Suppressor macrophage treated with lipopolysaccharide for 1 hour (primary cell): Measurements from ENCODE around the gene EFNA5.
"Not testable (repeated sequence)": the region's sequence is repeated elsewhere in the genome, so short reads cannot be mapped to it uniquely, and the experiment has no call there.

ENCODE experiments used
- DNase-seq, 3 donors: peaks; one replicate each; pipeline ENCODE4 v3.0.0-alpha.2; 2020 to 2022

The EFNA5 gene

DNA sequence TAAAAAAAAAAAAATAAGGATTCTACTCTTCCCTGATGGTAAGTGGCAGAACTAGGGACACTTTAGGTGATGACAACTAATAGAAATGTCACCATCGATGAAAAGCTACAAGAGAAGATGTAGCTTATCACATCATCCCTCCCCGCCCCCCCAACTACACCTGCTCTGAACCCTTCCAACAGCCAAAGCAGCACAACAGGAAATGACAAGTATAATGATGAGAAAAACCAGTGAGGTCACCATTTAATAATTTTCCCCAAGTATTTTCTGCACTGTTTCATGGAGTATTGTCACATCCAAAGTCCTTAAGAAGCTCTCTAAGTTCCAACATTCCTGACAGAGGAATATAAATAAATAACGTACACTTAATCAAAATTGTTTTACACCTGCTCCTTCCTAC lies 221.4 kb downstream of the EFNA5 start:
- no peak for DNase-seq

- no peak for DNase-seq
These were observed 223.2 kb downstream of the EFNA5 start for GRCh38 chr5:107447587-107447986.

- DNase-seq, result no peak
These were observed 223.8 kb downstream of the EFNA5 start for GRCh38 chr5:107446972-107447371.

DNA sequence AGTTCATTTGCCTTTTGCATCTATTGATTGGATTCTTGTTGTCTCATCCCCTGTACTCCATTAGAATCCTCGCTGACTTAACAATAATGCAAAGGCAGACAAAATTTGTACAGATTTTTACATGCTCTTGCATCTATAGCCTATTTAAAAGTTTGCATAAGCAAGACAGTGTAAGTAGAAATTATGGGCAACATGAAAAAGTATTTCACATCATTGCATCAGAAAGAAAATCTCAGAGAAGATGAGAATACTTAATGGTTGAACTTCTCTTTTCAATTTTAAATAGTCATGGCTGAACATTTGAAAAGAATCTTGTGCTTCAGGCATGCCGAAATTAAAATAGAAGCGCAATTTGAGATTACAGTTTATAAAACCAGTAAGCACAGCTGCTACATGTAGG lies 226.4 kb downstream of the EFNA5 start:
- DNase-seq, result no peak

- no peak for DNase-seq
These were observed 226.8 kb downstream of the EFNA5 start for GRCh38 chr5:107443897-107444296.

DNA sequence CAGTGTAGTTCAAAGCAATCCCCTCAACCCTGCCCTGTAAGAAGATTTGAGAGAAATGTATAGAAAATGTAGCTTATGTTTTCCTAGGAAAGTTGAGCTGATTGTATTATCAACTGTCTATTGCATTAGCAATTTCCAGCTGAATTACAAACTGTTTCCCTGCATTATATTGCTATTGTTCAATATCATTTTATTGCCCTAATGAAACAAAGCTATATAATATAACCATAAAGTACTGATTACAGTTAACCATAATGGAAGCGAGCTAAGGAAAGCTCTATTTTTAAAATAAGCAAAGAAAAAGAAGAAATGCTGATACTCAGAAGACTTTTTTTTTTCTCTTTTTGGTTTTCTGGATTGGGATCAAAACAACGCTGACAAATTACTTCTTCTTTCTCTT lies 228.3 kb downstream of the EFNA5 start:
- DNase-seq, result no peak

DNA sequence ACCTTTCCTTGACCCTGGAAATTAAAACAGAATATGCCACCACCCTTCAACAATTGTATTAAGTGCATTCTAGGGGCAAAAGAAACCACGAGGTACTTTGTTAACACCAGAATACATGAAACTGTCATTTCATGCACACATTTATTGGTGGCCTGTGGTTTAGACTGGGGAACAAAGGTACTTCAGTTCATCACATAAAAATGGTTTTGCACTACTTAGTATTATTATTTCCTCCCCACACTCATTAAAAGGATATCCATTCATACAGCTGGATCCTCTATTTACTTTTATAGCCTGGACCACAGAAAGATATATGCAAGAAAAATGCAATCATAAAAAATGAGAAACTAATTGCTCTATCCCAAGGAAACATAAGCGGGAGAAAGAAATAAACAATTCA lies 230.9 kb downstream of the EFNA5 start:
- DNase-seq, result no peak

GRCh38 chr5:107437986-107438510 lies 232.7 kb downstream of the EFNA5 start:
- no peak for DNase-seq

DNA sequence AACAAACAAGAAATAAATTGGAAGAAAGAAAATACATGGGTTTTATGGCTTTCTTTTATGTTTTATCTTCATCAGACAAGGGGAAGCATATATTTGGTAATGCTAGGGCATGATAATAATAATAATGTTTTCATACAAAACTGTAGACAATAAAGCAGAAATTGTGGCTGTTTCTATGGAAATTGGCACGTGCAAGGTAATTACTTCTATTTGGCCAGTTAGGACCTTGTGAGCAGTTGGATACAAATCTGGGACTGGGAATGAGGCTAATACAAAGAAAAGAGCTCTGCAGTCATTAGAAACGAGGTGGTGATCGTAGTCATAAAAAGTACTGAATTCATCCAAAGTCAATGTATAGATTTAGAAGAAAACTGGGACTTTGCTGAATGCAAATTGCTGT lies 233.6 kb downstream of the EFNA5 start:
- DNase-seq, result no peak

DNA sequence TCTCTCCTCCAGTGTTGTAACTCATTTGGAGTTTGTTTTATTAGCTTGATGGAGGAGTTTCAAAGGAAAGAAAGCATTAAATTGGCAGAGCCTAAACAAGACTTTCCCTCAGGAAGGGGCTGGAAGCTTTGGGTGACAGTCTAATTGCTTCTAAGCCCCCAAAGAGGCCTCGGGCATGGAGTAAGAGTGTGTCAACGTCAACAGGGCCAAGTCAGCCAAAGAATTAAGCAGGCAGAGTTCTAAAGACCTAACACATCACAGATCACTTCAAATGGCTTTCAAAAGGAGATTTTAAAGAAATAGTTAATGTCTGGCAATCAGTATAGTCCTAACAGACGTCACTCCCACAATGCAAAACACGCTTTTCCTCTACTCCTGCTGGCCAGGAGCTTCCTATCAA lies 234.5 kb downstream of the EFNA5 start:
- no peak for DNase-seq

- DNase-seq, result no peak
These were observed 235.7 kb downstream of the EFNA5 start for GRCh38 chr5:107435061-107435460.

- not testable (repeated sequence) for DNase-seq
These were observed 237.1 kb downstream of the EFNA5 start for GRCh38 chr5:107433646-107434045.

DNA sequence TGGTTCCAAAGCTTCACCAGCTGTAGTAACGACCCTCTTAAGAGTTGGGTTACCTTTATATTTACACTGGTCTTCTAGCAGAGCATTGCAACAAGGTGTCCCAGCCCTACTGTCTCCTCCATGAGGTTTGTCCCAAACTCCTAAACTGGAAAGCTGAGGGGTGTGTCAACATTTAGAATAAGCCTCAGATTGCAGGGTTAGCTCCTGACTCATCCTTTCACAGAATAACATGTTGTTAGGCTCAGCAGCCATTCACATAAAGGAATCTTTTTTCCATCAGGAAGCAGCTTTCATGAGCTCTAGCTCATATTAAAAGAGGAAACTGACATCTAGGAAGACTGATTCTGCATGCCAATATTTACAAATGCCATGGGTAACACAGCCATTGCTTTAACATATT lies 238.7 kb downstream of the EFNA5 start:
- DNase-seq, result no peak

GRCh38 chr5:107431536-107431935 lies 239.2 kb downstream of the EFNA5 start:
- DNase-seq, result no peak

GRCh38 chr5:107430071-107430625 lies 240.6 kb downstream of the EFNA5 start:
- DNase-seq, result no peak

- DNase-seq, result peak; percentile 8 to 34 (median 24)
These were observed 242.4 kb downstream of the EFNA5 start for GRCh38 chr5:107428303-107428813.

DNA sequence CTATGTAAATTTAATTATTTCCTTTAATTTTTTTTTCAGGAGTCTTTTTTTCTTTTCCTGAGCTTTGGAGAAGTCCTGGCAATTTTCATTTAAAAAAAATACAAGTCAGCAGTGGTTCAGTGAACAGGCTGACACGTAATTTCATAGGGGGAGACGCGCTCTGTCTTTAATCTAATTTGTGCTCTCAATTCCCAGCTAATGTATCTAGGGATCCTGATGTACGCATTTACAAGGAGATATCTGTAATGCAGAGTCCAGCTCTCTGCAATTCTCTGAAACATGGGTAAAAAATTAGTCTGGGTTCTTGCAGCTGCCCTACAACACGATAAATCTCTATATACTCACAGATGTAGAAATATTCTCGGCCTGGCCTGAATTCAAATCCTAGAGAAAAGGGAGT lies 243.9 kb downstream of the EFNA5 start:
- no peak for DNase-seq

DNA sequence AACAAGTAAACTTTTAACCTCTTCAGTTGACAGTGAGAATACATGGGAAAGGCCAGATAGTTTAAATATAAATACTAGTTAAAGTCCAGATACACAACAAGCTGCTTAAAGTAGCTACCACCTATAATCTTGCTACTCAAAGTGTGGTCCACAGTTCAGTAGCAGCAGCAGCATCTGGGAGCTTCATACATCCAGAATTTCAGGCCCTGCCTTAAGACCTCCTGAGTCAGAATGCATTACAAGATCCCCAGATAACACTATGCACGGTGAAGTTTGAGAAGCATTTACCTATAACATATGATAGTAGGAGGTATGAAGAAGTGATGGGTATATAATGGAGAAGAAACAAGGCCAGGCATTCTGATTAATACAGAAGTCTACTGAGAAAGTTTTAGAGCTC lies 244.5 kb downstream of the EFNA5 start:
- DNase-seq, result no peak

DNA sequence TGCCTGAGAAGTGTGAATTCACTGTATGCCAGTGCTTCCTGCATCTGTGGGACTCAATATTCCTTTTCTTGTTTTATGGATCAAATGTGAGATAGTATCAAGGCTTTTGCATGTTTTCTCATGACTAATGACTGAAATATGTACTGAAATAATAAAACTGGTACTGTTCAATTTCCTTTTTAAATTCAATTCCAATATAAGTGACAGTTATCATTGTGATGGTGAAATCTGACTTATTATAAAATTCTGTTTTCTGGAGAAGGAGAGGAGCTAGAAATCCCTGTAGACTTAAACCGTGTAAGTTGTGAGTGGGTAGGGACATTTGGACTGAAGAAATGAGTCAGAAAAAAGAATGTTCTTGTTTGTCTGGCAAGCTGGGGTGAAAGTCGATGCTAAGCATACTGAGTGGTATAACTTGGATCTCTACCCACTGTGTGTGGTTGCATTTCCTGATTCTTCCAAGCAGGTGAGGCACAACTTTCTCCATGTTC lies 245.2 kb downstream of the EFNA5 start:
- DNase-seq, result no peak

DNA sequence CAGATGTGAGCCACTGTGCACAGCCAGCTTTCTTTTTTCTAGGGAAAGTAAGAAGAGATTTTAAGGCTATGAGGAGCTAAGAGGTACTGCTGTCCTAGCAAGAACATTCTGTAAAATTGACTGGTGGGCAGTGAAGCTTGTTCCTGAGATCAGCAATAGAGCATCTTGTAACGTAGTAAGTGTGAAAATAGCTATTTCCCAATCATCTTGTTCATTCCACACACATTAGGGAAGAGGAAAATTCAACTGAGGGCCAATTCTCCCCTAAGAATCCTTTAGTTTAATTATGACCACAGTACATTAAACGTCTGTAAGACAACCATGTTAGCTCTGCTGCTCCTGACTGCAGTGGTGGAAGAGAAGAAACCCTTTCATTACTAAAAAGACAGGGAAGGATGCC lies 246.2 kb downstream of the EFNA5 start:
- no peak for DNase-seq

GRCh38 chr5:107422494-107422893 lies 248.2 kb downstream of the EFNA5 start:
- no peak for DNase-seq

DNA sequence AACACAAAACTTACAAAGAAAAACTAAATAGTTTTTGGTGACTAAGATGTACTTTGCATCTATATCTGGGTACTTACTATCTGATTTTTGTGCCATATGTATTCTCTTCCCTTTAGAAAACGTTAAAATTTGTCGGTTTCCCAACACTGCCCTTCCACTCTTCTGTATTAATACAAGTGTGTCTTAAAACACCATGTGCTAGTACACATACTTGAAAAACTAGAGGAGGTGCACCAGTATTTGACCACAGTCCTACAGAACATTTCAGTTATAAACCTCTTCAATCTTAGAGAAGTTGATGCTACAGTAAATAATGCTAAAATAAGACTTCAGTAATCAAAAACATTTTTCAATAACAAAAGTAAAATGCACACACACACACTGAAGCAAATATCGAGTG lies 251.2 kb downstream of the EFNA5 start:
- no peak for DNase-seq

DNA sequence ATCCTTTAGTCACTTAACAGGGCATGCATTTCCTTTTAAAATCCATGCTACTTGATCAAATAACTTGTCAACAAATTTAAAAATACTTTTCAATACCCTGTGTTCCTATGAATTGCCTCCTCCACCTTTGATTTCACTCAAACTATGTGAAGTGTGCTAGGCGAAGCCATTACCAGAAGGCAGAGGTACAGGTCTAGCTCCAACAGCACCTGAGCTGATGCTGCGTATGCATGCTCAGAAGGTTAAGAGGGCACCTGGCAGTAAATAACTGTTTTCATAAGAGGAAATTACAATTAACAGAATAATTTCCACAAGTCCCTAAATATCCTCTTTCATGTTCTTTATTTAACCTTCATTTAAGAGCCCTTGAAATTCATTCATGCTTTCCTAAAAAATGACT lies 251.8 kb downstream of the EFNA5 start:
- no peak for DNase-seq

DNA sequence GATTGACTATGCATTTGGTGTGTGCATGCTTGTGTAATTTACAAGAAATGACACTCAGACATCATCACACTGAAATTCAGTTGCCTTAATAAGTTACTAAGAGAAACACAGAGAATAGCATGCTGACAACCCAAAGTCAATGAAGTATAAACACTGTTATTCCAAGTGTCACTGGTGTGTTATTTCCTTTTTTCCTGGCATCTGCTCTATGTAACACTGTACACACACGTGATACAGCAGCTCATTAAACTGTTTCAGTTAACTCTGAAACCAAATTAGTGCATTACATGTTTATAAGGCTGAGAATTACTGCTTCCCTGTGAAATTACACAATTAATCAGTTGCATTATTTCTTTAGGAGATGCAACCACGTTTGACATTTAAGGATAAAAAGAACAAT lies 252.7 kb downstream of the EFNA5 start:
- DNase-seq, result no peak

GRCh38 chr5:107415762-107416161 lies 255.0 kb downstream of the EFNA5 start:
- no peak for DNase-seq
